Stomach smooth muscle (tissue), 2 donors: ENCODE results near the gene NCKAP5L.
A peak's percentile ranks its signal among the peaks of the same experiment; 100 is the strongest.

Experiments used
- H3K27ac ChIP-seq: one replicate; pipeline ENCODE4 v1.7.0; 2013; ENCODE audit warnings: mild to moderate bottlenecking, low read length, inconsistent platforms
- H3K27me3 ChIP-seq, 2 donors: one replicate each; pipeline ENCODE4 v1.7.0; 2013; ENCODE audit warnings: low read length in 2 of 2; ENCODE audit not compliant: insufficient read depth in 2 of 2, control insufficient read depth in 1 of 2
- H3K36me3 ChIP-seq, 2 donors: one replicate each; pipeline ENCODE4 v1.7.0; 2013; ENCODE audit warnings: low read length in 2 of 2; ENCODE audit not compliant: control insufficient read depth in 2 of 2, insufficient read depth in 2 of 2
- H3K4me1 ChIP-seq: one replicate; pipeline ENCODE4 v1.7.0; 2013; ENCODE audit warnings: low read length; ENCODE audit not compliant: control insufficient read depth, insufficient read depth
- H3K4me3 ChIP-seq, 2 donors: one replicate each; pipeline ENCODE4 v1.7.0; 2013; ENCODE audit warnings: low read length in 2 of 2
- H3K9ac ChIP-seq, 2 donors: one replicate each; pipeline ENCODE4 v1.7.0; 2013; ENCODE audit warnings: low read length in 2 of 2, mild to moderate bottlenecking in 1 of 2
- H3K9me3 ChIP-seq, 2 donors: one replicate each; pipeline ENCODE4 v1.7.0; 2013; ENCODE audit warnings: low read length in 2 of 2; ENCODE audit not compliant: control insufficient read depth in 2 of 2
- donor health status: healthy.
- donor health status: Pancreatic carcinoma.

NCKAP5L gene

DNA sequence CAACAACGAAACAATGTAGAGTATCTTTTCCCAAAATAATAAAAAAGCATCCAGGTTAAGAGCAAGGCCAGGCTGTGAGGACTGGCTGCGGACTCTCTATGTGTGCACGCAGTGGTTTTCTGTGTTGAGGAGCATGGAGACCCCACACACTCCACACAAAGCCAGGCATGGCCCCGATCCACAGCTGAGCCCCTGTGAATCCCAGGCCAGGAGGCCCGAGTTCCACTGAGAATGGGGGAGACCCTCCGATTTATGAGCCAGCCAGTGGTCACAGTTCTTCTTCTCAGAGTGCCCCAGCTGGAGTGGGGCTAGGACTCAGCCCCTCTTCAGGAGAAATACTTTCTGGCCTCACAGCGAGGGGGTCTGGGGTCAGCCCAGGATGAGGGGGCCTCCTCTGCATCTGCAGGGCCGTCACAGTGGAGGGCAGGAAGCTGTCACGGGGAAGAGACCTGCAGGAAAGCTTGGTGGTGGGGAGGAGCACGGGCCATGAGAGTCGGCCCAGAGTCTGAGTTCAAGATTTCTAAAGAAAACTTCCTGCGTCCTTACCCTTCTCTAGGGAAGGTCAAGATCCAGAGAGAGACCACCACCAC lies 20.1 kb downstream of the NCKAP5L start:
- Histone ChIP-seq H3K27me3 (no peaks in the 10 kb centered on the region), H3K4me1 (peaks cover 19% of the 10 kb centered on the region), H3K27ac (peak overlapping the region; percentile 41), H3K36me3 (peaks cover 12 to 19% of the 10 kb centered on the region in 2 donors), H3K4me3 (no peak overlapping the region), H3K9ac (peak overlapping the region in 1 of 2 donors; percentile 36), H3K9me3 (no peaks in the 10 kb centered on the region)

DNA sequence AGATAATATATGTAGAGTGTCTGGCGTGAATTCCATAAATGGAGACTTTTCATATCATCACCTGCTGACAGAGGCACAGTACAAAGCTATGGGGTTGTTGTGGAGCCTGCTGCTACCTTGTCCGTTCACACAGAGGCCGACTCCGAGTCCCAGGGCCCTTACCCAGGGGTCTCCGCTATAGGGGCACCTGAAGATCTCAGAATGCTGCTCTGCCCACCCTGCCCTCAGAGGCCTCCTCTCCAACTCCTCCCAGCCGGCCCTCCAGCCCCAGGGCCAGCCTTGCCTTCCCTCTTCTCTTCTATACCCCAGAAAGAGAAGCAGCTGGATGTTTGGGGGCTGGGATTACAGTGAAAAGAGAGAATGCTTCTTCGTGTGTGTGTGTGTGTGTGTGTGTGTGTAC lies 21.3 kb downstream of the NCKAP5L start:
- no peak overlapping the region for H3K9ac ChIP-seq
- no peaks in the 10 kb centered on the region for H3K27me3 ChIP-seq
- peaks cover 19% of the 10 kb centered on the region for H3K4me1 ChIP-seq
- no peak overlapping the region for H3K4me3 ChIP-seq
- H3K36me3 ChIP-seq: peaks cover 19 to 27% of the 10 kb centered on the region in 2 donors
- no peaks in the 10 kb centered on the region for H3K9me3 ChIP-seq
- no peak overlapping the region for H3K27ac ChIP-seq

DNA sequence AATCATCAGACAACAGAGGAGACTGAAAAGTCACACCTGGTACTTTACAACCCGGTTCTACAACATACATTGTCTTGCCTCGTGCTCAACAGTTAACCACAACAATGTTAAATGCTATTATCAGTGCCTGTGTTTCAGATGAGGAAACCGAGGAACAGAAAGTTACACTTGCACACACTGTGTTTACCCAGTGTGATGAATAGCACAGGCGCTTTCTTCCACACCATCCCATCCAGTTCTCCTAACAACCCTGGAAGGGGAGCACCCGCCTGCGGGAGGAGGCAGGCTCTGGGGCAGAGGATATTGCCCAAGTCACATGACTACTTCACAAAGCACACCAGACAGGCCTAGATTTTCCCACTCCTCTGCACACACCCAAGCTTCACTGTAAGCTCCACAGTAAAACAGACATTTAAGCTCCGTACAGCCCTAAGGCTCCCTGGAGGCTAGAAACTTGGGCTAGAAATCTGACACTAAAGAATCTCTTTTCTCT lies 21.8 kb downstream of the NCKAP5L start:
- H3K9ac ChIP-seq: no peak overlapping the region
- H3K27me3 ChIP-seq: no peaks in the 10 kb centered on the region
- H3K4me3 ChIP-seq: no peak overlapping the region
- H3K36me3 ChIP-seq: peaks cover 24 to 32% of the 10 kb centered on the region in 2 donors
- H3K9me3 ChIP-seq: no peaks in the 10 kb centered on the region
- peaks cover 19% of the 10 kb centered on the region for H3K4me1 ChIP-seq
- H3K27ac ChIP-seq: no peak overlapping the region

DNA sequence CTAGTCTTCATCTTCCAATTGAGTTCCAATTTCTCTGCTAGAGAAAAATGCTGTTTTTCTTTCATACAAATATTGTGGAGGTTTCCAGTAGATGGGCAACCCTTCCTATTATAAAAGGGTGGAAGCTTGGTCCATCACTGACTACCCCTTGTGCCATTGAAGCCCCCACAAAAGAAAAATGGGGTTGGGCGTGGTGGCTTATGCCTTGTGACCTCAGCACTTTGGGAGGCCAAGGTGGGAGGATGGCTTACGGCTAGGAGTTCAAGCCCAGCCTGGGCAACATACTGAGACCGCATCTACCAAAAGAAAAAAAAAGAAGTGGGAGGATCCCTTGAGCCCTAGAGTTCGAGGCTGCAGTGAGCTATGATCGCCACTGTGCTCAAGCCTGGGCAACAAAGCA lies 22.8 kb downstream of the NCKAP5L start:
- H3K27me3 ChIP-seq: no peaks in the 10 kb centered on the region
- H3K4me3 ChIP-seq: no peak overlapping the region
- H3K9me3 ChIP-seq: no peaks in the 10 kb centered on the region
- H3K9ac ChIP-seq: no peak overlapping the region
- peaks cover 31 to 36% of the 10 kb centered on the region in 2 donors for H3K36me3 ChIP-seq
- H3K4me1 ChIP-seq: peaks cover 19% of the 10 kb centered on the region
- H3K27ac ChIP-seq: no peak overlapping the region

DNA sequence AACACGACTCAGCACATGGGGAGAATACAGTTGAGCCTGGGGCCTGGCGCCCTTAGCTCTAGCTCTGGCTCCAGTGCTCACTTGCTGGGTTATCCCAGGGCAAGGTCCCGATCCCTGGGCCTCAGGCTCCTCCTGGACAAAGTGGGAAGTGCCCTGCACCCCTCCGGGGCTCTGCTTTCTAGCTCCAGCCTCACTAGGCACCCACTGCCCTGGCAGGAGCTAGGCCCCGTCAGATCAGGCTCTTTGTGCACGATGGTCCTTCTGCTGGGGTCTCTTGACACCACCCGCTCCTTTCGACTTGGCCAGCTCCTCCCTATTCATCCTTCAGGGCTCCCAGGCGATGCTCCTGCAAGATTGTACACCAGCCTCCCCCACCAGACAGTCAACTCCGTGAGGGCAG lies 23.4 kb downstream of the NCKAP5L start:
- no peaks in the 10 kb centered on the region for H3K9me3 ChIP-seq
- no peak overlapping the region for H3K27ac ChIP-seq
- no peaks in the 10 kb centered on the region for H3K27me3 ChIP-seq
- no peak overlapping the region for H3K4me3 ChIP-seq
- H3K9ac ChIP-seq: no peak overlapping the region
- H3K36me3 ChIP-seq: peaks cover 34 to 40% of the 10 kb centered on the region in 2 donors
- peaks cover 16% of the 10 kb centered on the region for H3K4me1 ChIP-seq

DNA sequence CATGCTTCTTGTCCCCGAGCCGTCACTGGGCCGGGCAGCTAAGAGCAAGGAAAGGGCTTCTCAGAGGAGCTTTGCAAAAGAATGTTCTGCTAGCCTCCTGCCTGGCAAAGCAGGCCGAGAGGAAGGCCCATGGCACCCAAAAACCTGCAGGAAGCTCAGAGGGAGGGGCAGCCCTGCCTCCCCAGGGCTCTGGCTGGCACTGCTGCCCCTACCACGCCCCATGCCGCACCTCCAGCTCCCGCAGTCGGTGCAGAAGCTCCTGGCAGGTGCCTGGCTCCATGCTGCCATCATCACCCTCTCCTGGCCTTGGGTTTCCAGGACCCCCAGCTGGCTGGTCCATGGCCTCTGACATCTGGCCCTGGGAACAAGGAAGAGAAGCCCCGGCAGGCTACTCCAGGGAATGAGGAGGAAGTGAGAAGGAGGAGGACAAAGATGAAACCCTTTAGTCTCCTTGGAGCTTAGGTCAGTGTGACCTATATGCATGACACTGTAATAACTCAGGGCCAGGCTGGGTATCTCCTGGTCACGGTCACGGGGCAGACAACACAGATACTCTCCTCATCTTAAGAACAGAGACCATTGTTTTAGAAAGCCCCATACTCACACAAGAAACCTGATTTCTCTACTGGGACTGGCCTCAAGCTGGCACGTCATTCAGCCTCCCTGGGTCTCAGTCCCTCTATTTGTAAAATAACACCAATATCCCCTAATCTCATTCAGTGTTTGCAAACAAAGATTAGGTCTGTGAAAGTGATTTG lies 24.3 kb downstream of the NCKAP5L start:
- Histone ChIP-seq H3K9ac (no peak overlapping the region), H3K27me3 (no peaks in the 10 kb centered on the region), H3K4me1 (peaks cover 8% of the 10 kb centered on the region), H3K9me3 (no peaks in the 10 kb centered on the region), H3K36me3 (peaks cover 39 to 40% of the 10 kb centered on the region in 2 donors), H3K4me3 (no peak overlapping the region), H3K27ac (no peak overlapping the region)

DNA sequence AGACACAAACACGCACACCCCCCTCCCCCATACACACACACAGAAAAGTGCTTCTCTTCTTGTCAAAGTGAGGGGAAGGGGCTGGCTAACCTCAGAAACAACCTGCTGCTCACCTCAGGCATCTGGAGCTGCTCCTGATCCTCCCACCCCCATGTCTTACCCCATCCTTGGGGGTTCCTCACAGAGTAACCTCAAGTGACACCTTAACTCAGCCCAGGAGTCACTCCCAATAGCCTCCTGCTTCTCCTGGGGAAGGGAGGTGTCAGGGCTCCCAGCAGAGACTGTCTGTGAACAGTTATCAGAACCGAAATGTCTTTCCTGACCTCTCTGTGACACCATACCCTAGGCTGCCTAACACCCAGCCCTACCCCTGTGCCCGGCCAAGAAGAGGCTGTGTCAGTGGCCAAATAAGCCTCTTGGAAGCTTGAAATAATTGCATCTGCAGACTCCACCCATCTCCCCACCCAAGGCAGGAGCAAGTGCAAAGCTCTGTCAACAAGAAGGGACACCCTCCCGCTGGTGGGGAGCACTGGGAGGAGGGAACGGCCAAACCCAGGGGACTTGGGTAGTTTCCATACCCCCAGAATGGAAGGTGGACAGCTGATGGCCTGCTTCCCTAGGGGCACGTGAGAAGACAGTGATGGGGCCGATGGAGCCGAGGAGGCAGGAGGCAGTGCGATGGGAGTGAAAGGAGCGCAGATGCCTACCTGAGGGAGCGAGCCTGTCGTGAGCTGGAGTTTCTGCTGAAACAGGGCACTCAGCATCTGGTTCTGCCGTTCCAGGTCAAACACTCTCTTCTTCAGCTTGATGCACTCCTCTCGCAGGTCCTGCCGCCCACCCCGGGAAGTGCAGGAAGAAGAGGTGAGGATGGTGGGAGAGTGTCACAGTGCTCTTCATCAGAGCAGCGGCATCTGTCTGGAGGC lies 26.8 kb downstream of the NCKAP5L start:
- no peaks in the 10 kb centered on the region for H3K9me3 ChIP-seq
- no peak overlapping the region for H3K4me3 ChIP-seq
- no peaks in the 10 kb centered on the region for H3K4me1 ChIP-seq
- peaks cover 49 to 55% of the 10 kb centered on the region in 2 donors for H3K36me3 ChIP-seq
- no peak overlapping the region for H3K27ac ChIP-seq
- H3K9ac ChIP-seq: no peak overlapping the region
- H3K27me3 ChIP-seq: no peaks in the 10 kb centered on the region

DNA sequence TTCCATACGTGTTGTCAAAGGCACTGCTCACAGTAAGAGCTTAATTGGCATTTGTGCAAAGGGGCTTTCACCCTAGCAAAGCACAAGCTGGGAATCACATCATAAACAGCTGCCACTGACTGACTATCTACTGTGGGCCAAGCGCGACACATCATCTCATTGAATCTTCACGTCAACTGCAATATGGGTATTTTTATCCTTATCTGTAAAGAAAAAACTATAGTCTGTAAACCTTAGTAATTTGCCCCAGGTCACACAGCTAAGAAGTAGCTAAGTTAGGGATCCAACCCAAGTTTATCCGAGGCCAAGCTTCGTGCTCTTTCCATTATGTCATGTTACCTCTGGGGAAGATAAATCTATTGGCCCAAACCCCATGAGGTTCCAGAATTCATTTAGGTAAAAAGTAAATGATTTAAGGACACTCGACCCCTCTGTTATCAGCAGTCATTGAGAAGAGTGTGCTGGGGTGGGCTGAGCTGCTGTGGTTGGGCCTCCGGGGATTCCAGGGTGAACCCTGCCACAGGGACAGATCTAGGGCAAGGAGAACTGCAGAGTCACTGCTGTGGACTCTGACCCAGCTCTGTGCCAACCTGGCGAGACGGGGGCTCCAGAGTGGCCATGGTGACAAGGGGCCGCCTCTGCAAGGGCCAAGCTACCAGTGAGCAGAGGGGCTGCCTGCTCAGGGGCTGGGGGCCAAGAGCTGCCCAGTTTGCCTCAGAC lies 27.6 kb downstream of the NCKAP5L start:
- H3K9ac ChIP-seq: no peak overlapping the region
- H3K27ac ChIP-seq: no peak overlapping the region
- H3K9me3 ChIP-seq: no peaks in the 10 kb centered on the region
- H3K27me3 ChIP-seq: no peaks in the 10 kb centered on the region
- peaks cover 47 to 52% of the 10 kb centered on the region in 2 donors for H3K36me3 ChIP-seq
- H3K4me1 ChIP-seq: no peaks in the 10 kb centered on the region
- H3K4me3 ChIP-seq: no peak overlapping the region

DNA sequence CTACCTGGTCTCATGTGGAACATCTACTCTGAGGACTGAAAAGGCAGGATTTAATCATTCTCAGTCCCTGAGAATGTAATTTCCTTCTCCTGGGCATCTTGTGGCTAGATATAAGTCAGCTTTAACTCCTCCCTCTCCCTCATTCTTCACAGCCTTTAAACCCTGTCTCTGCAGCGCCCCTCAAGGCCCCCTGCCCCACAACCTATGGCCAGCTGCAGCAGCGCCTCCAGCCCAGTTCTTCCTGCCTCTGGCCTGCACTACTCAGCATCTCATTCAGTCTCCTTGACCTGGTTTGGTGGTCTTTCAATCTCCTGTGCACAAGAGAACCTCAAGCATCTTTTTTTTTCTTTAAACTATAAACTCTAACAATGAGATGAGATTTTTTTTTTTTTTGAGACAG lies 29.3 kb downstream of the NCKAP5L start:
- Histone ChIP-seq H3K9ac (no peak overlapping the region), H3K27ac (no peak overlapping the region), H3K4me1 (no peaks in the 10 kb centered on the region), H3K9me3 (no peaks in the 10 kb centered on the region), H3K36me3 (peaks cover 33 to 48% of the 10 kb centered on the region in 2 donors), H3K4me3 (no peak overlapping the region), H3K27me3 (no peaks in the 10 kb centered on the region)

DNA sequence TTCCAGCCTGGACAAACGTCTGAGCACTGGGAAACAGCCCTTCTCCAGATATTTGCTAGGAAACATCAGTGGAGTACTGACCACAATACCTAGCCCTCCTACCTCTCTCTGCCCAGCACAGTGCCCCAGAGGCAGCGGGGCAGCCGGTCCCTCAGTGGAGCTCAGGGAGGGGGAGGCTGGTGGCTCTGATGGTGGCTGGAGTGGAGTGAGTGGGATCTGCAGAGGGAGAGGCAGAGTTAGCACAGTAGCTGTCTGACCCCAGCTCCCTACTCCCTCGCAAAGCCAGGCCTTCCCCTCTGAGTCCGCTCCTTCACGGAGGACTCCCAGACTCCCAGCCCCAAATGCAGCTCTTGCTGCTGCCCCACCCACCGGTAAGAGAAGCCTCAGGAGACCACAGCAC lies 30.0 kb downstream of the NCKAP5L start:
- Histone ChIP-seq H3K36me3 (peaks cover 31 to 42% of the 10 kb centered on the region in 2 donors), H3K9ac (no peak overlapping the region), H3K27me3 (no peaks in the 10 kb centered on the region), H3K9me3 (no peaks in the 10 kb centered on the region), H3K4me1 (no peaks in the 10 kb centered on the region), H3K27ac (no peak overlapping the region), H3K4me3 (no peak overlapping the region)
